ENCODE data around the gene RAB22A. TPM values are rescaled to one million over a fixed set of nuclear protein-coding genes. Genes with fewer than 3 reads are reported as not detected.
A peak's percentile ranks its signal among the peaks of the same experiment; 100 is the strongest.

The RAB22A gene
- total RNA-seq, 2 donors from 2014 or later = 21.7 to 22.4 TPM

GRCh38 chr20:58287638-58288037 is 21.9 kb upstream of the RAB22A start:
- no peak overlapping the region for H3K4me3 Mint-ChIP-seq
- peaks cover 3% of the 10 kb centered on the region for H3K36me3 Mint-ChIP-seq (ENCODE audit: low read depth)
- peaks cover 16% of the 10 kb centered on the region for H3K4me1 Mint-ChIP-seq
- ATAC-seq (no peak), DNase-seq (no peak)
- no peaks in the 10 kb centered on the region for H3K27me3 Mint-ChIP-seq
- no peaks in the 10 kb centered on the region for H3K9me3 ChIP-seq (ENCODE audit: control insufficient read depth, low read length, poor library complexity, severe bottlenecking)
- no peak overlapping the region for H3K27ac Mint-ChIP-seq

DNA sequence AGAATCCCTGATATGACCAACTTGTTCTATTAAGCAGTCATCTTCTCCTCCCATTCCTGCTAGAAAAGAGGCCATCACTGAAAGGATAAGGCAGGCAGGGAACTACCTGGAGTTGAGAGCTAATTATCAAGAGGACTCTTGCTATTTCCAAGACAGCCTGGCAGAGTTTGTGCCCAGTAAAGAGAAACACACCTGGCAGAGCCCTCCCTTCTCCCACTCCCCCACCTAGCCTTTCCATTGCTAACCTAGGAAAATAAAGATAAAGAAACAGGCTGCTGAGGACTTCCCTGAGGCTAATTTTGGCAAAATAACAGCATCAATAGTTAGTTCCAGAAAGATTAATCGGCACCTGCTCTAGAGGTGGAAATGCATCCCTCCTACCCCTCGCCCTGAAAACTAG is 20.4 kb upstream of the RAB22A start:
- no peaks in the 10 kb centered on the region for H3K9me3 ChIP-seq (ENCODE audit: control insufficient read depth, low read length, poor library complexity, severe bottlenecking)
- no peak for ATAC-seq
- Mint-ChIP-seq H3K27ac (no peak overlapping the region), H3K4me1 (peaks cover 13% of the 10 kb centered on the region), H3K27me3 (no peaks in the 10 kb centered on the region), H3K36me3 (ENCODE audit: low read depth) (peaks cover 3% of the 10 kb centered on the region), H3K4me3 (no peak overlapping the region)
- no peak for DNase-seq

DNA sequence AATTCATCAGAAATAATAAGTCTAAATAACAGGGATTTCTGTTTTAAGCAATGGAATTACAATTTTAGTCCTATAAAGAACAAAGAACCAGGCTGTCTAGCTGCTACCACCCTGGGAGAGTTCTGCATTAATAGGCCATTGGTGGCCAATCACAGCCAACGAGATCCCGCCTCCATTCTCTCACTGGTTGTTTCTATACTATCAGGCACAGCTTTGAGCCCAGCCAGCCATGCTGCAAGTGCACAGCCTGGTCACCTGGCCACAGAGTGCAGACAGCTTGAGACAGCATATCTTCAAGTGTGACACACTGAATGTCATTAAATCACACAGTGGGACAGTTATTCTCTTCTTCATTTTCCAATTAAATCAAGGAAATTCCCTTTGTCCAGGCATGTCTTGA is 16.1 kb upstream of the RAB22A start:
- peaks cover 23% of the 10 kb centered on the region for H3K4me1 Mint-ChIP-seq
- H3K27ac Mint-ChIP-seq = peak overlapping the region; percentile 43
- no peaks in the 10 kb centered on the region for H3K27me3 Mint-ChIP-seq
- no peak overlapping the region for H3K4me3 Mint-ChIP-seq
- DNase-seq = no peak
- H3K36me3 Mint-ChIP-seq (ENCODE audit: low read depth) = peaks cover 2% of the 10 kb centered on the region
- ATAC-seq = no peak
- H3K9me3 ChIP-seq (ENCODE audit: control insufficient read depth, low read length, poor library complexity, severe bottlenecking) = no peaks in the 10 kb centered on the region

GRCh38 chr20:58294497-58295455 is 14.7 kb upstream of the RAB22A start:
- peak overlapping the region; percentile 1 for H3K27ac Mint-ChIP-seq

GRCh38 chr20:58296051-58296837 is 13.3 kb upstream of the RAB22A start:
- peaks cover 2% of the 10 kb centered on the region for H3K36me3 Mint-ChIP-seq (ENCODE audit: low read depth)
- ATAC-seq = no peak
- H3K27me3 Mint-ChIP-seq = no peaks in the 10 kb centered on the region
- no peak for DNase-seq
- no peaks in the 10 kb centered on the region for H3K9me3 ChIP-seq (ENCODE audit: control insufficient read depth, low read length, poor library complexity, severe bottlenecking)
- no peak overlapping the region for H3K4me3 Mint-ChIP-seq
- H3K4me1 Mint-ChIP-seq = peaks cover 20% of the 10 kb centered on the region
- peak overlapping the region; percentile 1 for H3K27ac Mint-ChIP-seq

More at GRCh38 chr20:58294497-58295455, 14.7 kb upstream of the RAB22A start:
- DNase-seq = no peak
- Mint-ChIP-seq H3K36me3 (ENCODE audit: low read depth) (peaks cover 2% of the 10 kb centered on the region), H3K27me3 (no peaks in the 10 kb centered on the region), H3K4me3 (no peak overlapping the region), H3K4me1 (peaks cover 23% of the 10 kb centered on the region)
- no peak for ATAC-seq
- H3K9me3 ChIP-seq (ENCODE audit: control insufficient read depth, low read length, poor library complexity, severe bottlenecking) = no peaks in the 10 kb centered on the region

GRCh38 chr20:58297394-58297793 is 12.1 kb upstream of the RAB22A start:
- DNase-seq = no peak
- Mint-ChIP-seq H3K27ac (peak overlapping the region; percentile 1), H3K36me3 (ENCODE audit: low read depth) (peaks cover 2% of the 10 kb centered on the region), H3K4me1 (peaks cover 22% of the 10 kb centered on the region), H3K27me3 (no peaks in the 10 kb centered on the region), H3K4me3 (no peak overlapping the region)
- no peak for ATAC-seq
- no peaks in the 10 kb centered on the region for H3K9me3 ChIP-seq (ENCODE audit: control insufficient read depth, low read length, poor library complexity, severe bottlenecking)

DNA sequence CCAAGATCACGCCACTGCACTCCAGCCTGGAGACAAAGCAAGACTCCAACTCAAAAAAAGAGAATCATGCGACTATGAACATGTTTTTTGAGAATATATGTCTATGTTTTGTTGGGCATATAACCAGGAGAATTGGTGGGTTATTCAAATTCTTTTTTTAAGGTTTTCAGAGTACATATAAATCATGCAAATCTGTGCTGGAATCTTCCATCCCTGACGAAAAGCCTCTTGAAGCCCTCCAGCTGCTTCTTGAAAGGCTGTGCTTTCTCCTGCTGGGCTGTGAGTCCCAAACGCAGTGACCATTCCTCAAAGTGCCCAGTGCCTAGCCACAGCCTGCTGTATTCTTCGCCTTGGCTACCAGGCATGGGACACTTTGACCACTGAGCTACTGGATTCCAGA is 9.2 kb upstream of the RAB22A start:
- peaks cover 17% of the 10 kb centered on the region for H3K4me1 Mint-ChIP-seq
- no peak for ATAC-seq
- no peak overlapping the region for H3K4me3 Mint-ChIP-seq
- DNase-seq = no peak
- H3K27ac Mint-ChIP-seq = no peak overlapping the region
- no peaks in the 10 kb centered on the region for H3K27me3 Mint-ChIP-seq
- H3K36me3 Mint-ChIP-seq (ENCODE audit: low read depth) = no peaks in the 10 kb centered on the region
- no peaks in the 10 kb centered on the region for H3K9me3 ChIP-seq (ENCODE audit: control insufficient read depth, low read length, poor library complexity, severe bottlenecking)

- Mint-ChIP-seq H3K4me1 (peaks cover 15% of the 10 kb centered on the region), H3K27me3 (no peaks in the 10 kb centered on the region), H3K4me3 (no peak overlapping the region), H3K36me3 (ENCODE audit: low read depth) (no peaks in the 10 kb centered on the region), H3K27ac (peak overlapping the region; percentile 96)
- DNase-seq (no peak), ATAC-seq (no peak)
- H3K9me3 ChIP-seq (ENCODE audit: control insufficient read depth, low read length, poor library complexity, severe bottlenecking) = no peaks in the 10 kb centered on the region
These were observed 6.0 kb upstream of the RAB22A start for GRCh38 chr20:58303547-58303946.

GRCh38 chr20:58305061-58305460 is 4.5 kb upstream of the RAB22A start:
- peak overlapping the region; percentile 55 for H3K4me3 Mint-ChIP-seq
- DNase-seq (no peak), ATAC-seq (no peak)
- peaks cover 15% of the 10 kb centered on the region for H3K4me1 Mint-ChIP-seq
- no peaks in the 10 kb centered on the region for H3K9me3 ChIP-seq (ENCODE audit: control insufficient read depth, low read length, poor library complexity, severe bottlenecking)
- no peaks in the 10 kb centered on the region for H3K36me3 Mint-ChIP-seq (ENCODE audit: low read depth)
- H3K27ac Mint-ChIP-seq = peak overlapping the region; percentile 96
- H3K27me3 Mint-ChIP-seq = no peaks in the 10 kb centered on the region

- Mint-ChIP-seq H3K27me3 (no peaks in the 10 kb centered on the region), H3K36me3 (ENCODE audit: low read depth) (no peaks in the 10 kb centered on the region), H3K4me1 (peaks cover 19% of the 10 kb centered on the region), H3K4me3 (peak overlapping the region; percentile 80), H3K27ac (peak overlapping the region; percentile 96)
- peak; percentile 80 for ATAC-seq
- peak; percentile 54 to 71 (median 64) for DNase-seq
- no peaks in the 10 kb centered on the region for H3K9me3 ChIP-seq (ENCODE audit: control insufficient read depth, low read length, poor library complexity, severe bottlenecking)
These were observed 2.9 kb upstream of the RAB22A start for GRCh38 chr20:58306421-58307261.

DNA sequence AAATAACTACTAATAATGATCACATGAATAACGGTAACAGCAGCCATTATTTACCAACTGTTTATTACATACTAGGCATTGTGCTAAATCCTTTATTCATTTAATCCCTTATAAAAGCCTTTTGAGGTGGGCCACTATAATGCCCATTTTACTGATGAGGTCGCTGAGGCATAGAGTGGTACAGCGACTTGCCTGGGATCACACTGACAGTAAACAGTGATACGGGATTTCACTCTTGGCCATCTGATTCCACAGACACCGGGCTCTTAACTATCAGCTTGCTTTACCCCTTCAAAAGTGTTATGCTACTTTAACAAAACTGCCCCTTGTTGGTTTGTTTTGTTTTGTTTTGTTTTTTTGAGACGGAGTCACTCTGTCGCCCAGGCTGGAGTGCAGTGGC is 2.2 kb upstream of the RAB22A start:
- peak overlapping the region; percentile 96 for H3K27ac Mint-ChIP-seq
- no peaks in the 10 kb centered on the region for H3K9me3 ChIP-seq (ENCODE audit: control insufficient read depth, low read length, poor library complexity, severe bottlenecking)
- H3K36me3 Mint-ChIP-seq (ENCODE audit: low read depth) = no peaks in the 10 kb centered on the region
- peak; percentile 0 for ATAC-seq
- no peaks in the 10 kb centered on the region for H3K27me3 Mint-ChIP-seq
- peak overlapping the region; percentile 80 for H3K4me3 Mint-ChIP-seq
- DNase-seq = no peak
- peaks cover 16% of the 10 kb centered on the region for H3K4me1 Mint-ChIP-seq

DNA sequence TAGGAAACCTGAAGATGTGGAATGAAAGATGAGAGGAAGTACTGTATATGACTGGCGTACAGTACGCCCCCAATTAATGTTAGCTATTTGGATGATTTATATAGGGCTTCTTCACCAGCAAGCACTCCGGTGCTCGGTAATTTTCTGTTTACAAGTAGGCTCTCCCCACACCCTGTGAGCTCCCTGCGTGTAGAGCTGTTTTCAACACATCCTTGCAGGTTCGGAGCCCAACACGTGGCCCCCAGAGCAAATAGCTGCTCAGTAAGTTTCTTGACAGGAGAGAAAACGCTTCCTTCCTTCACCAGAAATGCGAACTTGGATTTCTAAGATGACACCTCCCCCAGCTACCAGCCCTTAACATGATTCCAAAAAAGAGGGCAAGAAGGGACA is 1.2 kb upstream of the RAB22A start:
- Mint-ChIP-seq H3K27ac (peak overlapping the region; percentile 96), H3K27me3 (no peaks in the 10 kb centered on the region), H3K36me3 (ENCODE audit: low read depth) (peaks cover 2% of the 10 kb centered on the region), H3K4me3 (peak overlapping the region; percentile 80), H3K4me1 (peaks cover 19% of the 10 kb centered on the region)
- ATAC-seq = no peak
- DNase-seq = no peak
- H3K9me3 ChIP-seq (ENCODE audit: control insufficient read depth, low read length, poor library complexity, severe bottlenecking) = no peaks in the 10 kb centered on the region
